OCI-LY1 (cell line): ENCODE results near the gene SCAP.

Source experiments
- EZH2 ChIP-seq: fragments of 200-600 bp; sonication (generic), shearing (Covaris generic); IDR thresholded peaks from 2 replicates; pipeline ENCODE4 v1.8.0; 2017; ENCODE audit warnings: borderline replicate concordance, mixed run types, mild to moderate bottlenecking, antibody characterized with exemption, low read length, moderate library complexity, mixed read lengths
- TF ChIP-seq, protein P1 (sequence below): fragments of 200-600 bp; sonication (generic), shearing (Covaris generic); IDR thresholded peaks from 2 replicates; pipeline ENCODE4 v1.5.1; 2017; ENCODE audit warnings: mild to moderate bottlenecking, antibody characterized with exemption, low read length, moderate library complexity, mixed read lengths

DNA sequence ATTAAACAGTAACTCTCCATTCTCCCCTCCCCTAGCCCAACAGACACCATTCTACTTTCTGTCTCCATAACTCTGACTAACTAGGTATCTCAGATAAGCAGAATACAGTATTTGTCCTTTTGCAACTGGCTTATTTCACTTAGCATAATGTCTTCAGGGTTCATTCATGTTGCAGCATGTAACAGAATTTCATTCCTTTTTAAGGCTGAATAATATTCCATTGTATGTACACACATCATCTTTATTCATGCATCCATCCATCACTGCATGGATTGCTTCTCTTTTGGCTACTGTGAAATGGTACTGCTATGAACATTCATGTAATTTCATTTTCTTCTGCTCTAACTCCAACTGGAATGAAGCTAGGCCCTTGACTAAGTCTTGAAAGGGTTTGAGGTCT is 96.9 kb downstream of the SCAP start:
- TF ChIP-seq, protein P1, sequence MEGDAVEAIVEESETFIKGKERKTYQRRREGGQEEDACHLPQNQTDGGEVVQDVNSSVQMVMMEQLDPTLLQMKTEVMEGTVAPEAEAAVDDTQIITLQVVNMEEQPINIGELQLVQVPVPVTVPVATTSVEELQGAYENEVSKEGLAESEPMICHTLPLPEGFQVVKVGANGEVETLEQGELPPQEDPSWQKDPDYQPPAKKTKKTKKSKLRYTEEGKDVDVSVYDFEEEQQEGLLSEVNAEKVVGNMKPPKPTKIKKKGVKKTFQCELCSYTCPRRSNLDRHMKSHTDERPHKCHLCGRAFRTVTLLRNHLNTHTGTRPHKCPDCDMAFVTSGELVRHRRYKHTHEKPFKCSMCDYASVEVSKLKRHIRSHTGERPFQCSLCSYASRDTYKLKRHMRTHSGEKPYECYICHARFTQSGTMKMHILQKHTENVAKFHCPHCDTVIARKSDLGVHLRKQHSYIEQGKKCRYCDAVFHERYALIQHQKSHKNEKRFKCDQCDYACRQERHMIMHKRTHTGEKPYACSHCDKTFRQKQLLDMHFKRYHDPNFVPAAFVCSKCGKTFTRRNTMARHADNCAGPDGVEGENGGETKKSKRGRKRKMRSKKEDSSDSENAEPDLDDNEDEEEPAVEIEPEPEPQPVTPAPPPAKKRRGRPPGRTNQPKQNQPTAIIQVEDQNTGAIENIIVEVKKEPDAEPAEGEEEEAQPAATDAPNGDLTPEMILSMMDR = no peak
- no peak for TF ChIP-seq EZH2
